HG03460 (cell line): ENCODE data around the gene LAMA4.

Experiments
- ATAC-seq: cut with Tn5 transposase; IDR thresholded peaks from one replicate; pipeline ENCODE4 v1.9.1; 2021; ENCODE audit not compliant: unreplicated experiment

Gene LAMA4

GRCh38 chr6:112253841-112254816 is at the start of gene LAMA4:
TSS of gene LAMA4 (minus strand) at chr6:112254567. CDS start at chr6:112254150, 417 bp downstream.
- ATAC-seq: no peak

DNA sequence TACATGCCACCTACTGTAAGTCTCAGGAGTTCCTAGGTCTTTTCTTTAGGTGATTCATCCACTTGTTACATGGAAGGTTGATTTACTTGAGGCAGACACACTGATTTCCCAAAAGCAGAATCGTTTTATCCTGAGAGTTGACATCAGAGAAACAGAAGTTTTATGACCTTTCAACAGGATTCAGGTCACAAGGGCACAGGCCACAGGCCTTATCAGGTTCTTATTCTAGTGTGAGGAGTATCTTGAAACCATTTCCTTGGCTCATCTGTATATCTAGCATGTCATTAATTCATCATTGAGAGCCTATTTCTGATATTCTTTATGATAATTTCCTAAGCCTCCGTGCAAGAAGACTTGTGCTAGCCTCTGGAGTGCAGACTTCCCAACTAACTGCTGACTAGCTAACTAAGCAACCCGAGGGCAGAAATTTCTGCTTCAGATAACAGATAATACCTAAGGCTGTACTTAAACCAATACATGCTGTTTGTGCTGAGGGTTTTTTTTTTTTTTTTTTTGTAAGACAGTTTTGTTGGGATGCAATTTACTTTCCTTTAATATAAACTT is 47.9 kb upstream of the LAMA4 start:
- no peak for ATAC-seq

DNA sequence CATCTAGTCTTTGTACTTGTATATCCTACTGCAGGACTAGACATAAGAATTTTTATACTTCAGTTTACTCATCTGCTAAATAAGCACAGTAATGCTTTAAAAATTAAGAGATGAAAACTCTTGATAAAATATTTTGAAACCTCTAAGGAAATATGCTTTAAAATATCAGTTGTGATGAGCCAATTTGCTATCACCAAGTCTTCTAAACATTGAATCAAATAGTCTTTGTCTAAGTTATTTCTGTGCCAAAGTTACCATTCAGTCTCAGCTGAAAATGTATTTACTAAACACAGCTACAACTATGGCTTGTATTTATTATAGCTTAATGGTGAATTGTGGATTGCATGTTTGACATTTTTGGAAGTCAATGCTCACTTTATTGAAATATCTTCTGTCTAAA is 46.5 kb upstream of the LAMA4 start:
- no peak for ATAC-seq

DNA sequence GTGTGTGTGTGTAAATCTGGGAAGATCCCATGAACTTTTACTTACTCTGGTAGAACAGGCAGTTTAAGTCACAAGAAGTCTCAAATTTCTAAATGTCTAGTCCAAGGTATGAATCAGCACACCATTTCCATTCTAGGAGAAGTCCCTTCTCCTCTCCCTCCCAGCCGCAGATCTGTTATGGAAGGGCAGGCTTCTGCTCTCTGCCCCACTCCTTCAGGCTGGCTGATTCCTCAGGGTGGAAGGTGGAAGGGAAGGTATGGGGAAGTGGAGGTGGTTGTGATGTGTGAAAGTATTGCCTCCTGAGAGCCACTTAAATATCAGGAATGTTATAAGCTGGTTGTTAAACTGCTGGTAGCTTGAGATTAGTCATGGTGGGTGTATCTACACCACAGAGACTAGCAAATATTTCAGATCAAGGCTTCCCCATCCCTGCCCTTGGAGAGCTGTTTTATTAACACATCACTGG is 44.5 kb upstream of the LAMA4 start:
- no peak for ATAC-seq

GRCh38 chr6:112298021-112298745 is 43.8 kb upstream of the LAMA4 start:
- no peak for ATAC-seq

DNA sequence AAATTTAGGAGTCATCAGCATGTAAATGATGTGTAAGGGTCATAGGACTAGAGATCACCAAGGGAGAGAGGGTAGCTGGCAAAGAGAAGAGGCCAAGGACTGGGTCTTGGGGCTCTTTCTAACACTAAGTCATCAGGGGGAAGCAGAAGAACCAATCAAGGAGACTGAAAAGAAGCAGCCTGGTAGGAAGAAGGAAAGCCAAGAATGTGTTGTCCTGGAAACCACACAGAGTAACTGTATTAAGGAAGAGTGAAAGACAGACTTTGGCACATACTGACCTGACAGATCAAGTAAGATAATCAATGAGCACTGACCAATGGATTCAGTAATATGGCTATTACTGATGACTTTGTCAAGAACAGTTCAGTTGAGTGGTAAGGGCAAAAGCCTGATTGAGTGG is 42.3 kb upstream of the LAMA4 start:
- ATAC-seq: no peak

- ATAC-seq: no peak
These were observed 41.8 kb upstream of the LAMA4 start for GRCh38 chr6:112296122-112296521.

- no peak for ATAC-seq
These were observed 36.9 kb upstream of the LAMA4 start for GRCh38 chr6:112291161-112291762.

GRCh38 chr6:112289038-112289566 is 34.7 kb upstream of the LAMA4 start:
- no peak for ATAC-seq

GRCh38 chr6:112288475-112288874 is 34.1 kb upstream of the LAMA4 start:
- no peak for ATAC-seq

GRCh38 chr6:112287577-112288225 is 33.3 kb upstream of the LAMA4 start:
- no peak for ATAC-seq

- no peak for ATAC-seq
These were observed 32.3 kb upstream of the LAMA4 start for GRCh38 chr6:112286500-112287144.

DNA sequence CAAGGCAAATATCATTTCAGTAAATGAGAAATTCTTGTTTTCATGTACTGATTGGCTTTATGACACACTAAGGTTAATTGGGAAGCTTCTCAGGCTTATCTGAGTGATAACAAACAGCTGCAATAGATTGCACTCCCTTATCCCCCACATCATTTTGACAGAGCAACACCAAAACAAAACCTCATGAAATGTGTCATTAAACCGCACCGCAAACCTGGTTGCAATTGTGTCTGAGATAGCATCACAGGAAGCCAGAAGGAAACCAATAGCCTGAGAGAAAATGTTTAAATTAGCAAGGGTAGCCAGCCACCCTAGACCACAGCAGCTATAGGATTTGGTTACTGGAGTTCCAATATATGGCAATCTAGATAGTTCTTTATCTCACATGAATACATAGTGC is 31.6 kb upstream of the LAMA4 start:
- ATAC-seq: peak; percentile 92

- no peak for ATAC-seq
These were observed 30.2 kb upstream of the LAMA4 start for GRCh38 chr6:112284603-112285002.

- ATAC-seq: no peak
These were observed 29.3 kb upstream of the LAMA4 start for GRCh38 chr6:112283621-112284020.

- ATAC-seq: no peak
These were observed 27.7 kb upstream of the LAMA4 start for GRCh38 chr6:112281821-112282615.

- no peak for ATAC-seq
These were observed 24.9 kb upstream of the LAMA4 start for GRCh38 chr6:112279031-112279935.

DNA sequence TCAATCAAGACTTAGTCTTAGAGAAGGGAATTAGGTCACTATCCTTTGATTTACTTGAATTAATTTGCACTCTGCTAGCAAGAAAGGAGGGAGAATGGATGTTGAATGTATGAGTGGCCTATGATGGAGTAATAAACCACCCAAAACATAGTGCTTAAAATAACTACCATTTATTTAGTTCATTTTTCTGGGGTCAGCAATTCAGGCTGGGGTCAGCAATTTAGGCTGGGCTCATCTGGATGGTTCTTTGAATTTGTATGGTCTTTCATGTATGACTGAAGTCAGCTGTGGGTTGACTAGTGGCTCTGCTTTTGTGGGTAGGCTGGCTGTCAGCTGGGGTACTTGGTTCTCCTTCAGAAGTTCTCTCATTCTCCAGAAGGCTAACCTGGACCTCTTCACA is 21.0 kb upstream of the LAMA4 start:
- ATAC-seq: no peak
